ENCODE measurements around the gene GUCY1A1. TPM values are rescaled to one million over a fixed set of nuclear protein-coding genes. Genes with fewer than 3 reads are reported as not detected.

Gene GUCY1A1
- total RNA-seq, 1 donor from 2014 or later = 49.1 TPM

DNA sequence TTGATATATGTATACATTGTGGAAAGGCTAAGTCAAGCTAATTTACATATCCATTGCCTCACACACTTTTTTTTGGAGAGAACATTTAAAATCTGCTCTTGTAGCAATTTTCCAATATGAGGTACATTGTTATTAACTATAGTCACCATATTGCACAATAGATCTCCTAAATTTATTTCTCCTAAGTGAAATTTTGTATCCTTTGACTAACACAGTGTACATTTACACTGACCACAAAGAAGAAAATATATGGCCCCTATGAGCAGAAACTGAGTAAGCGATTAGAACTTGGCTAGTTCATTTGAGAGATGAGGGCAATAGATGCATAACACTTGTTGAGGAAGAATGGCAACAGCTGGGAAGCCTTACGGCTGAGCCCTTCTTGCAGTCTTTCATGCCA lies 71.9 kb downstream of the GUCY1A1 start:
- Mint-ChIP-seq H3K4me1 (peaks cover 27% of the 10 kb centered on the region), H3K9me3 (no peaks in the 10 kb centered on the region), H3K4me3 (no peak overlapping the region), H3K27me3 (ENCODE audit: low read depth) (no peaks in the 10 kb centered on the region), H3K27ac (no peak overlapping the region), H3K36me3 (no peaks in the 10 kb centered on the region)
- TF ChIP-seq, protein P1, sequence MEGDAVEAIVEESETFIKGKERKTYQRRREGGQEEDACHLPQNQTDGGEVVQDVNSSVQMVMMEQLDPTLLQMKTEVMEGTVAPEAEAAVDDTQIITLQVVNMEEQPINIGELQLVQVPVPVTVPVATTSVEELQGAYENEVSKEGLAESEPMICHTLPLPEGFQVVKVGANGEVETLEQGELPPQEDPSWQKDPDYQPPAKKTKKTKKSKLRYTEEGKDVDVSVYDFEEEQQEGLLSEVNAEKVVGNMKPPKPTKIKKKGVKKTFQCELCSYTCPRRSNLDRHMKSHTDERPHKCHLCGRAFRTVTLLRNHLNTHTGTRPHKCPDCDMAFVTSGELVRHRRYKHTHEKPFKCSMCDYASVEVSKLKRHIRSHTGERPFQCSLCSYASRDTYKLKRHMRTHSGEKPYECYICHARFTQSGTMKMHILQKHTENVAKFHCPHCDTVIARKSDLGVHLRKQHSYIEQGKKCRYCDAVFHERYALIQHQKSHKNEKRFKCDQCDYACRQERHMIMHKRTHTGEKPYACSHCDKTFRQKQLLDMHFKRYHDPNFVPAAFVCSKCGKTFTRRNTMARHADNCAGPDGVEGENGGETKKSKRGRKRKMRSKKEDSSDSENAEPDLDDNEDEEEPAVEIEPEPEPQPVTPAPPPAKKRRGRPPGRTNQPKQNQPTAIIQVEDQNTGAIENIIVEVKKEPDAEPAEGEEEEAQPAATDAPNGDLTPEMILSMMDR (IDR thresholded peaks at IDR 0.05; ENCODE audit: unreplicated experiment) = no peak
- no peak for DNase-seq (ENCODE audit: low spot score in 2 of 2, unreplicated experiment in 2 of 2)

DNA sequence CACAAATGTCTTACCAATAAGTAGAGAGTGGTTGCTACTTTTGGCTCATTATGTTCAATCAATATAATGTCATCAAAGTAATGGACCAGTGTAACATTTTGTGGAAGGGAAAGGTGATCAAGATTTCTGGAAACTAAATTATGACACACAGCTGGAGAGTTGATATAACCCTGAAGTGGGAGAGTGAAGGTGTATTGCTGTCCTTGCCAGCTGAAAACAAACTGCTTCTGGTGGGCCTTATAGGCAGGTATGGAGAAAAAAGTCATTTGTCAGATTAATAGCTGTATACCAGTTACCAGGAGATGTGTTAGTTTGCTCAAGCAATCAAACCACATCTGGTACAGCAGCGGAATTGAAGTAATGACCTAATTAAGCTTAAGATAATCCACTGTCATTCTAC lies 74.9 kb downstream of the GUCY1A1 start:
- TF ChIP-seq, protein P1 (IDR thresholded peaks at IDR 0.05; ENCODE audit: unreplicated experiment) = no peak
- Mint-ChIP-seq H3K4me1 (peaks cover 5% of the 10 kb centered on the region), H3K27me3 (ENCODE audit: low read depth) (no peaks in the 10 kb centered on the region), H3K4me3 (no peak overlapping the region), H3K9me3 (peaks cover 5% of the 10 kb centered on the region), H3K36me3 (no peaks in the 10 kb centered on the region), H3K27ac (no peak overlapping the region)
- DNase-seq (ENCODE audit: low spot score in 2 of 2, unreplicated experiment in 2 of 2) = no peak

DNA sequence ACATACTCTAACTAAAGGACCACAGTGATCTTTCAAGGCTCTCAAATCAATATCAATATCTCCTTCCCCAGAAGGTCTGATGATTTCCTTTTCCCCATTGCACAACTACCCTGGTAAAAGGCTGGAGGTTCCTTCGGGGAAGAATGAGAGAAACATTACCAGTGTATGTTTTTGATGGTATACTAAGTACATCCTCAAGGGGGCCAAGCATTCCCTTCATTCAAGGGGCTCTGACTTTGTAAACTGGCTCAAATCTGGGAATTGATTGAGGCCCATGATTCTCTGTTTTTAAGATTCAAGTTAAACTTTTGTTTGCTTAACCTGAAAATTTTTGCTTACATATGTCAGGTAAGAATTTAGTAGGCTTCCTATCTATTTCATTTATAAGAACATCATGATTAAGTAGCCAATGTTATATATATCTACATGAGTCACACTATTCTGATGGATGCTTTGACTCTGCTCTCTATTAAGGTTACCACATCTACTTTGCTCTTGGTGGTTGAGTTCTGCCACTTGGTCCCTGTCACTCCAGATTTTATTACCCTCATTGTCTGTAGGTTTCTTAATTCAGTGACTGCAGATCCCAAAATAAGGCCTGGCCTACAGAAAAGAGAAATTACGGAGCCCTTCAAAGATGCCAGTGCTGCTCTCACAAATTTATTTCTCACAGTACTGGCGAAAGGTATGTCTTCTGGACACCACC lies 75.8 kb downstream of the GUCY1A1 start:
- no peak overlapping the region for H3K27ac Mint-ChIP-seq
- H3K9me3 Mint-ChIP-seq = peaks cover 5% of the 10 kb centered on the region
- peaks cover 5% of the 10 kb centered on the region for H3K4me1 Mint-ChIP-seq
- no peaks in the 10 kb centered on the region for H3K36me3 Mint-ChIP-seq
- no peaks in the 10 kb centered on the region for H3K27me3 Mint-ChIP-seq (ENCODE audit: low read depth)
- DNase-seq (ENCODE audit: low spot score in 2 of 2, unreplicated experiment in 2 of 2) = no peak
- no peak overlapping the region for H3K4me3 Mint-ChIP-seq
- TF ChIP-seq, protein P1 (IDR thresholded peaks at IDR 0.05; ENCODE audit: unreplicated experiment) = no peak

DNA sequence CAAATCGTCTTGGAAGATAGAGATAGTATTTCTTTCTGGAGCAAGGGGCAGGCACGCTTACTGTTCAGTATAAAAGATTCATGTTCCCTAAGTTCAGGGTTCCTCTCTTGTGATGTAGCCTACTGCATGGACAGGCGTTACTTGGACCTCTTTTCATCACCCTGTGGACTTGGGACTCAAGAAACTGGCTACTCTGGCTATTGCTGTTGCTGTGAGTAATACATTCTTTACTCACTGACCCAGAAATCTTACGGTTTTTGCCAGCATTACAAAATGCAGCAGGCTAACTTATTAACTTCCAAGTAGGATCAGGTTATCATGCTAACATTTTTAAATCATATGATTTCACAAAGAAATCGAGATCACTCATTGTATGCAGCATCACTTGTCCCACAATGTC lies 79.3 kb downstream of the GUCY1A1 start:
- H3K27ac Mint-ChIP-seq = no peak overlapping the region
- no peak overlapping the region for H3K4me3 Mint-ChIP-seq

DNA sequence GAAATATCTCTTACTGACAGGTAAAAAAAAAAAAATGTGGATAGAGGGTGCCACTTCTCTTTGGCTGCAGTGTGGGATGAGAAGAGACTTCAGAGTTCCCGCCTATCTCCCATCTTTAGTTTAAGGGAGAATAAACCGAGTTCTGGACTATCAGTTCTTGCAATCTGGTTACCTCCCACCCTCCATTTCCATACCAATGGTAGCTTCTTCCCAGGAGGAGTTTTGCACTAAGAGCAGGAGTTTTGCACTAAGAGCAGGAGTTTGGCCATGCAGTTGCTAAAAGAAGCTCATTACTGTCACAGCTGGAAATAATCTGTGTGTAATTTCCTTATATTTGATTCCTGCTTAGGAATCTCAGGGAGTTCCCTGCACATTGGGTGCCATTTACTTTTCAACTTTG lies 81.4 kb downstream of the GUCY1A1 start:
- Mint-ChIP-seq H3K27ac (no peak overlapping the region), H3K4me3 (no peak overlapping the region), H3K9me3 (peaks cover 5% of the 10 kb centered on the region), H3K27me3 (ENCODE audit: low read depth) (no peaks in the 10 kb centered on the region), H3K4me1 (peaks cover 13% of the 10 kb centered on the region), H3K36me3 (no peaks in the 10 kb centered on the region)
- no peak for DNase-seq (ENCODE audit: low spot score in 2 of 2, unreplicated experiment in 2 of 2)
- TF ChIP-seq, protein P1 (IDR thresholded peaks at IDR 0.05; ENCODE audit: unreplicated experiment) = no peak

More for the DNA sequence above, 79.3 kb downstream of the GUCY1A1 start:
- DNase-seq (ENCODE audit: low spot score in 2 of 2, unreplicated experiment in 2 of 2) = no peak
- TF ChIP-seq, protein P1 (IDR thresholded peaks at IDR 0.05; ENCODE audit: unreplicated experiment) = no peak
- H3K4me1 Mint-ChIP-seq = no peaks in the 10 kb centered on the region
- no peaks in the 10 kb centered on the region for H3K36me3 Mint-ChIP-seq
- H3K9me3 Mint-ChIP-seq = peaks cover 5% of the 10 kb centered on the region
- no peaks in the 10 kb centered on the region for H3K27me3 Mint-ChIP-seq (ENCODE audit: low read depth)

All from mesothelial cell of epicardium (in vitro differentiated cells).